Coronary artery (tissue), 2 donors: ENCODE measurements around the gene PLD5.

Experiments used
- DNase-seq: peaks from one replicate; pipeline ENCODE4 v3.0.0-alpha.2; 2017; ENCODE audit warnings: low spot score
- H3K27ac ChIP-seq, 2 donors: fragments of 200-600 bp; sonication (generic); one replicate each; pipeline ENCODE4 v1.5.1; 2016 to 2019
- H3K4me3 ChIP-seq: fragments of 200-600 bp; sonication (generic); 2 replicates; pipeline ENCODE4 v1.5.1; 2016; ENCODE audit warnings: mild to moderate bottlenecking, moderate library complexity
- TF ChIP-seq, protein P1 (sequence below): fragments of 200-600 bp; sonication (generic); IDR thresholded peaks from one replicate; pipeline ENCODE4 v1.5.1; 2019; ENCODE audit warnings: antibody characterized with exemption

Gene PLD5

DNA sequence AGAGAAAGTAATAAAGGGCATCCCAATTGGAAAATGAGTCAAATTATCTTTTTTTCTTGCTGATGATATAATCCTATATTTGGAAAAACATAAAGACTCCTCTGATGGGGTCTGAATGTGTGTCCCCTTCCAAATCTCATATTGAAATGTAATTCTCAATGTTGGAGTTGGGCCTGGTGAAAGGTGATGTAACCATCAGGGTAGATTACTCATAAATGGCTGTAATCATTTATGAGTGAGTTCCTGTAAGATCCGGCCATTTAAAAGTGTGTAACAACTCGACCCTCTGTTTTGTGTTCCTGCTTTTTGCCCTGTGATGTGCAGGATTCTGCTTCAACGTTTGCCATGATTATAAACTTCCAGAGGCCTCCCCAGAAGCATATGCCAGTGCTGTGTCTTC lies 481.3 kb downstream of the PLD5 start:
- TF ChIP-seq, protein P1, sequence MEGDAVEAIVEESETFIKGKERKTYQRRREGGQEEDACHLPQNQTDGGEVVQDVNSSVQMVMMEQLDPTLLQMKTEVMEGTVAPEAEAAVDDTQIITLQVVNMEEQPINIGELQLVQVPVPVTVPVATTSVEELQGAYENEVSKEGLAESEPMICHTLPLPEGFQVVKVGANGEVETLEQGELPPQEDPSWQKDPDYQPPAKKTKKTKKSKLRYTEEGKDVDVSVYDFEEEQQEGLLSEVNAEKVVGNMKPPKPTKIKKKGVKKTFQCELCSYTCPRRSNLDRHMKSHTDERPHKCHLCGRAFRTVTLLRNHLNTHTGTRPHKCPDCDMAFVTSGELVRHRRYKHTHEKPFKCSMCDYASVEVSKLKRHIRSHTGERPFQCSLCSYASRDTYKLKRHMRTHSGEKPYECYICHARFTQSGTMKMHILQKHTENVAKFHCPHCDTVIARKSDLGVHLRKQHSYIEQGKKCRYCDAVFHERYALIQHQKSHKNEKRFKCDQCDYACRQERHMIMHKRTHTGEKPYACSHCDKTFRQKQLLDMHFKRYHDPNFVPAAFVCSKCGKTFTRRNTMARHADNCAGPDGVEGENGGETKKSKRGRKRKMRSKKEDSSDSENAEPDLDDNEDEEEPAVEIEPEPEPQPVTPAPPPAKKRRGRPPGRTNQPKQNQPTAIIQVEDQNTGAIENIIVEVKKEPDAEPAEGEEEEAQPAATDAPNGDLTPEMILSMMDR = no peak
- peak; percentile 28 for DNase-seq
- Histone ChIP-seq H3K4me3 (no peak overlapping the region), H3K27ac (no peak overlapping the region)

DNA sequence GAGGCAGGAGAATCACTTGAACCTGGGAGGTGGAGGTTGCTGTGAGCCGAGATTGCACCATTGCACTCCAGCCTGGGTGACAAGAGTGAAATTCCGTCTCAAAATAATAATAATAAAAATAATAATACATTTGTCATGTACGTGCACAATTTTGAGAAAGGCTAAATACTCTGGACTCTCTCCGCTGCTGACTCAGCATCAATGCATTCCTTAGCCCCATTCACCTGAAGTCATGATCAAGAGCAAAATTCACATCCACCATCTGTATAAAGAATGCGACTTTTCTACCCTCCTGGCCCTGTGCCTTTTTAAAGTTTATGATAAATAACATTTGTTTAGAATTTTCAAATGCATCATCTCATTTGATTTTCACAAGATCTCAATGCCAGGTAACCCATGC lies 490.1 kb downstream of the PLD5 start:
- H3K27ac ChIP-seq = no peak overlapping the region
- TF ChIP-seq, protein P1 = no peak
- no peak overlapping the region for H3K4me3 ChIP-seq

DNA sequence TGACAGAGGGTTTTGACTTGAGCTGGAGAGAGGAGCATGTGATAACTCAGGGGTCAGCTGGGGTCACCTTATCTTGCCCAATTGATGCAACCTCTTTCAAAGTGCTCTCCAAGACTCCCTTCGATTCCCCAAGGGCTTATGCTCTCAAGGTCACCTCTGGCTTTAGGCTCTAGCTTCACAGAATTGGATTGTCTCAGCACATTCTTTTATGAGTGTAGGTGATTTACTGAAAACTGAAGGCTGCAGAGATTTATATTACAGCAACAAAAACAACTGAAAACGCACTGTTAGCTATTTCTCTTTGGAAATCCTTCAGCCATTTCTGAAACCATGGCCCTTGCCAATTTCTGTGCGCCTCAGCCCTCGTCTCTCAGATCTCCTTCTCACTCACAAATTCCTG lies 491.1 kb downstream of the PLD5 start:
- TF ChIP-seq, protein P1 = no peak
- no peak overlapping the region for H3K27ac ChIP-seq
- no peak overlapping the region for H3K4me3 ChIP-seq
- no peak for DNase-seq

More for the DNA sequence above, 490.1 kb downstream of the PLD5 start:
- no peak for DNase-seq
